ENCODE results near the gene SF3A2.
A peak's percentile ranks its signal among the peaks of the same experiment; 100 is the strongest.

SF3A2 gene

GRCh38 chr19:2223391-2223790 is 13.2 kb upstream of the SF3A2 start:
- H3K4me3 ChIP-seq (ENCODE audit: low read depth in 1 of 2, low read length in 2 of 2), result no peak overlapping the region
- no peak for ATAC-seq (ENCODE audit: insufficient read depth, low read depth)
- H3K4me2 ChIP-seq (ENCODE audit: insufficient read depth, low read length), result no peak overlapping the region
- no peak overlapping the region for H2AFZ ChIP-seq (ENCODE audit: low read depth, low read length)
- DNase-seq, result no peak
- no peaks in the 10 kb centered on the region for H3K27me3 ChIP-seq (ENCODE audit: insufficient read depth, low read length, poor library complexity)
- no peak overlapping the region for H3K27ac ChIP-seq (ENCODE audit: low read length)
- H3K4me1 ChIP-seq (ENCODE audit: insufficient read depth, low read length), result no peaks in the 10 kb centered on the region
- H3K36me3 ChIP-seq (ENCODE audit: insufficient read depth, low read length), result peaks cover 94% of the 10 kb centered on the region
- peaks cover 34% of the 10 kb centered on the region for H4K20me1 ChIP-seq (ENCODE audit: insufficient read depth, low read length)
- no peaks in the 10 kb centered on the region for H3K9me3 ChIP-seq (ENCODE audit: insufficient read depth, low read length, severe bottlenecking)
- peaks cover 12% of the 10 kb centered on the region; the same call in 1 of the 2 replicates for H3K79me2 ChIP-seq (ENCODE audit: insufficient read depth, low read length)
- TF ChIP-seq EZH2 (IDR thresholded peaks at IDR 0.05; ENCODE audit: borderline replicate concordance, low read depth, low read length, severe bottlenecking) (no peak), CTCF (IDR thresholded peaks at IDR 0.05; ENCODE audit: borderline replicate concordance, extremely low read depth, low read length, poor library complexity, severe bottlenecking) (no peak)
- no peak overlapping the region for H3K9ac ChIP-seq (ENCODE audit: low read depth, low read length)

- Histone ChIP-seq H3K4me2 (ENCODE audit: insufficient read depth, low read length) (no peak overlapping the region), H3K27me3 (ENCODE audit: insufficient read depth, low read length, poor library complexity) (no peaks in the 10 kb centered on the region), H3K9ac (ENCODE audit: low read depth, low read length) (no peak overlapping the region), H3K79me2 (ENCODE audit: insufficient read depth, low read length) (peaks cover 14% of the 10 kb centered on the region; the same call in 1 of the 2 replicates), H3K4me1 (ENCODE audit: insufficient read depth, low read length) (no peaks in the 10 kb centered on the region), H3K4me3 (ENCODE audit: low read depth in 1 of 2, low read length in 2 of 2) (no peak overlapping the region), H3K36me3 (ENCODE audit: insufficient read depth, low read length) (peaks cover 95% of the 10 kb centered on the region), H3K9me3 (ENCODE audit: insufficient read depth, low read length, severe bottlenecking) (no peaks in the 10 kb centered on the region), H3K27ac (ENCODE audit: low read length) (no peak overlapping the region), H4K20me1 (ENCODE audit: insufficient read depth, low read length) (peaks cover 39% of the 10 kb centered on the region), H2AFZ (ENCODE audit: low read depth, low read length) (no peak overlapping the region)
- TF ChIP-seq EZH2 (IDR thresholded peaks at IDR 0.05; ENCODE audit: borderline replicate concordance, low read depth, low read length, severe bottlenecking) (no peak), CTCF (IDR thresholded peaks at IDR 0.05; ENCODE audit: borderline replicate concordance, extremely low read depth, low read length, poor library complexity, severe bottlenecking) (no peak)
- DNase-seq, result no peak
- ATAC-seq (ENCODE audit: insufficient read depth, low read depth), result peak; percentile 39; the same call in 1 of the 3 replicates
Measured at GRCh38 chr19:2223959-2224358, 12.7 kb upstream of the SF3A2 start.

GRCh38 chr19:2224754-2225349 is 11.8 kb upstream of the SF3A2 start:
- TF ChIP-seq CTCF (IDR thresholded peaks at IDR 0.05; ENCODE audit: borderline replicate concordance, extremely low read depth, low read length, poor library complexity, severe bottlenecking), result no peak
- no peak for TF ChIP-seq EZH2 (IDR thresholded peaks at IDR 0.05; ENCODE audit: borderline replicate concordance, low read depth, low read length, severe bottlenecking)
- H3K4me1 ChIP-seq (ENCODE audit: insufficient read depth, low read length), result no peaks in the 10 kb centered on the region
- H3K79me2 ChIP-seq (ENCODE audit: insufficient read depth, low read length), result peaks cover 12% of the 10 kb centered on the region
- H4K20me1 ChIP-seq (ENCODE audit: insufficient read depth, low read length), result peaks cover 37% of the 10 kb centered on the region
- H3K4me2 ChIP-seq (ENCODE audit: insufficient read depth, low read length), result no peak overlapping the region
- peaks cover 95% of the 10 kb centered on the region for H3K36me3 ChIP-seq (ENCODE audit: insufficient read depth, low read length)
- H3K27ac ChIP-seq (ENCODE audit: low read length), result no peak overlapping the region
- no peak overlapping the region for H3K9ac ChIP-seq (ENCODE audit: low read depth, low read length)
- H3K9me3 ChIP-seq (ENCODE audit: insufficient read depth, low read length, severe bottlenecking), result no peaks in the 10 kb centered on the region
- H3K27me3 ChIP-seq (ENCODE audit: insufficient read depth, low read length, poor library complexity), result no peaks in the 10 kb centered on the region
- ATAC-seq (ENCODE audit: insufficient read depth, low read depth), result no peak
- DNase-seq, result no peak
- no peak overlapping the region for H3K4me3 ChIP-seq (ENCODE audit: low read depth in 1 of 2, low read length in 2 of 2)
- H2AFZ ChIP-seq (ENCODE audit: low read depth, low read length), result no peak overlapping the region

Data from DND-41 (cell line).